Embryonic facial prominence (tissue), 1 donor: ENCODE data around the gene MTMR6.
A peak's percentile ranks its signal among the peaks of the same experiment; 100 is the strongest.
"Not testable (repeated sequence)": the region's sequence is repeated elsewhere in the genome, so short reads cannot be mapped to it uniquely, and the experiment has no call there.

Source experiments
- DNase-seq: peaks from one replicate; pipeline ENCODE4 v3.0.0-alpha.2; 2016; ENCODE audit errors: extremely low spot score

MTMR6 gene

DNA sequence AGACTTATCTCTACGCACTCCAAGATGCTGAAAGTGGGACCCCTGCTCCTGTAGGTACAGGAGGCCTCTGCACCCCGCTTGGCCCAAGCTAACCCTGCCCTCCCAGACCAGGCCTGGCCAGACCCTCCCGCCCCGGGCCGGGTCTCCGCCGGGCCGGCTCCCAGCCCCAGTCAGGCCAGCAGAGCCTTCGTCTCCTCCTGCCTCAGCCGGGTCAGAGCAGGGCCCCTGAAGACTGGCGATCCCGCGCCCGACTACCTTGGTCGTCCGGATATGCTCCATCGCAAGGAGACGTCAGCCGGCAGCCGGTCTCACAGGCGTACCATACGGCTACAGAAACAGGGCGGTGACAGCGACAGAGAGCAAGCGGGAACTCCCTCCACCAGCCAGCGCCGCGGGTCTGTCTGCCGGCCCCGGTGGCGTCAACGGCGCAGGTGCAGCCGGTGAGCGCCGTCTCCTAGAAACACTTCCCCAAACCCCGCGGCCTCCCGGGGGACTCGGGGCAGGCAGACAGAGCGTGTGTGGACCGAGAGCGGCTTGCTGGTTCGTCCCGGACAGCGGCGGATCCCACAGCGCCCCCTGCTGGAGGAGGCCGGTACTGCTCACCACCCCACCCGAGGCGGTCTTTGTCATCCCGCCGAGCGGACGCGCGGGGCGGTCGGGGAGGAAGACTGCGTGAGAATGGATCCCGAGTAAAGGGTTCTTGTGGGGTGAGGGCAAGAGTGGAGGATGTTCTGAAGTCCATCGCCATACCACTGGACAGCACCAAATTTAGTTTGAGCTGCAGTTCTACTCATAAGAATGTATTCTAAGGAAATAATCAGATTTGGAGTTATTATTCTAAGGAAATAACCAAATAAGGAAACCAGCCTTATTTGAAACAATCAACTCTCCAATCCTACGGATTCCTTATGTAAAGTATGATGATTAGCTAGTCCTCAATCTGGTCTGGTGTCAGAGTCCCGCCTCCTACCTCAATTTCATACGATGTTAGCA lies at the start of gene MTMR6:
Gene MTMR6, minus strand, starts transcription at position 520 of the 993 bp plus-strand sequence. Its CDS starts 241 bp downstream, at position 279.
- DNase-seq, result peak; percentile 80

DNA sequence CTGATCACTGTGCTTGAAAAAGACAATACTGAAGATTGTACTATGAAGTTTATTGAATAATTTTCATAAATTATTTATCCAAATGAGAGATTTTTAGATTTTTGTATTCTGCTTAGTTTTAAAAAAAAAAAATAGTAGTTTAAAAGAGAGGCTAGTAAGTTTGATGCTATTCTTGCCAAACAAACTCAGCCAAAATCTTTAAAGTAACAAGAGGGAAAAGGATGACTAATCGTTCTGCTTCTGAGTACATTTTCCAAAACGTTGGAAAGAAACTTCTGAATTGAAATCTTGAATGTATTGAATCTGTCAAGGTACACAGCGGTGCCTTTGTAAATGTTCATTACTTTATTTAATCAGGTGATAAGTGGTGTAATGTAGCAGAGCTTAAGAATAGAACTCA lies 48.6 kb upstream of the MTMR6 start:
- no peak for DNase-seq

DNA sequence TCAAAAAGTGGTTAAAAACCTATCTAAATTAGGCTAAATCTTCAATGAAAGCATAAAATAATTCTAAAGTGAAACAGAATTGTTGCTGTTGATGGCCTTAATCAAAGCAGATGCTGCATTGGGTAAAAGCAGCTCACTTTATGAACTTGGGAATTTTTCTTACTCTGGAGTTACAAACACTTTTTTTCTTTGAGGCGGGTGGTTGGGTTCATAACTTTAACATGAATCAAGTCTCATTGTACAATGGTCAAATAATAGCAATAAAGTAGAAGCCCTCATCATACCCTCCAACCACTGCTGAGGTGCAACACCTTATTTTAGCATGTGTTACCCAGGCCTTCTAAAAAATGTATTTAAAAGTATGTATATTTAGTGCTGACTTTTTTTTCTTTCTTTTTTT lies 43.3 kb upstream of the MTMR6 start:
- no peak for DNase-seq

DNA sequence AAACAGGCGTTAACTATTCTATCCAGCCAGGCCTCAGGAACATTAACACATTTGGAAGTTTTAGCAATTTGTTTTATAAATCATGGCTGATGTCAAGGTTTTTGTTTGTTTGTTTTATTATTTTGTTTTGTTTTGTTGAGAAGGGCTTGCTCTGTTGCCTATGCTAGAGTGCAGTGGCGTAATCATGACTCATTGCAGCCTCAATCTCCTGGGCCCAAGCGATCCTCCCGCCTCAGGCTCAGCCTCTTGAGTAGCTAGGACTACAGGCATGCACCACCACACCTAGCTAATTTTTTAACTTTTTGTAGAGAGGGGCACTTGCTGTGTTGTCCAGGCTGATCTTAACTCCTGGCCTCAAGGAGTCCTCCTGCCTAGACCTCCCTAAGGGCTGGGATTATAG lies 42.4 kb upstream of the MTMR6 start:
- DNase-seq, result no peak

DNA sequence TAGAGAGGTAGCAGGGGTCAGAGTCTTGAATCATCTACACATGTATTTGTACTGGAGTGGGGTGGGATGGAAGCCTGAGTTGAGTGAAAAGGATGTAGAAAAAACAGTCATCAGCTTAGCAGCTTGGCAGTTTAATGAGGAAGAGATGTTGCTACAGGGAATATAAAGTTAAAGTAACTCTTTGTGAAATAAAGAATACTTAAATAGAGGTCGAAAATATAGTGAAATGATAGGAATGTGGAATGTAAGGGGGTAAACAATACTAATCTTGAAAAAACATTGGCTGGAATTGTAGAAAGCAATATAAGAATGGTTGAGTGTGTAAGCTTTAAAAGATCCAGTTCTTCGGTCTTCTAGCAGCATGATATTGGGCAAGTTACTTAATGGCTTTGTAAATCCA lies 36.8 kb upstream of the MTMR6 start:
- no peak for DNase-seq

DNA sequence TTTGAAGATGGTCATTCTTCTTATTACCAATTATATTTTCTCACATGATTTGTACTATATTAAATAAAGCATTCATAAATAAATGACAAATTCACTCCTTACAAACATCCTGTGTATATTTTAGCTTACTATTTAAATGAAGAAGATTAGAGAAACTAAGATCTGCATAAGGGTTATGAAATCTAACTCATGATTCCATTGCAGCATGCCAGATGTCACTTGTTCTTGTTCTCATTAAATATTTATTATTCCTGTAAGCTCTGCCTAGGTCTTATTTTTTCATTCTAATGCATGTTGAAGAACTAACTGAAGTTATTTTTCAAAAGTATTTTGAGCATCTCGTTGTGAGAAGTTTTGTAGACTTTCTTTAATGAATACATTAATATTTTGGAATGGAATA lies 32.5 kb upstream of the MTMR6 start:
- no peak for DNase-seq

DNA sequence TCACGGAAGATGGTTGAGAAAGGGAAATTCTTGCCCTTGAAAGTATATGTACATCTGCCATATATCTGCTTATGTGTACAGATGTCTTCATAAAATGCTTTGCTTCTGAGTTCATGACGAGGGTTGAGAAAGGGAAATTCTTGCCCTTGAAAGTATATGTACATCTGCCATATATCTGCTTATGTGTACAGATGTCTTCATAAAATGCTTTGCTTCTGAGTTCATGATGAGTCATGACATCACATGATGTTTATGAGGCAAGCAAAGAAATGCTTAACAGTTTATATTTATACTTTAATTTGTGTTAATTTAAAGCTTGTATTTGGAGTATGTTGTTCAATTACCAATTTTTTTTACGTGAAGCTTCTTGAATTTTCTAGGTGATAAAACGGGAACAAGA lies 31.7 kb upstream of the MTMR6 start:
- DNase-seq, result not testable (repeated sequence)

DNA sequence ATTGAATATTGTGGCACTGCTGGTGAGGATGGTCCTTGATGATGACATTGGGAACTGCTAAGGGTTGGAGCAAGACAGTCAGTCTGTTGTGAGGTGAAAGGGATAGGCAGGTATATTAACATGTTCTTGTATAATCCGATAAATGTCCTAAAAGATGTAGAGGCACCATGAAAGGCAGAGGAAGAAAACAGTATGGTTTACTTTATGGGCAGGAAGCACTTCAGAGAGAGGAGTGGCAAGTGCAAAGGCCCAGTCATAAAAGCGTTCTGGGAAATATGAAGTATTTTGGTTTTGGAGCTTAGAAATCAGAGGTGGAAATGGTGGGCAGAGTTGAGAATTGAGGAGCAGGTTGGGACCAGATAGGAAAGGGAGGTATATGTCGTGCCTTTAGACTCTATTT lies 23.6 kb upstream of the MTMR6 start:
- DNase-seq, result no peak

DNA sequence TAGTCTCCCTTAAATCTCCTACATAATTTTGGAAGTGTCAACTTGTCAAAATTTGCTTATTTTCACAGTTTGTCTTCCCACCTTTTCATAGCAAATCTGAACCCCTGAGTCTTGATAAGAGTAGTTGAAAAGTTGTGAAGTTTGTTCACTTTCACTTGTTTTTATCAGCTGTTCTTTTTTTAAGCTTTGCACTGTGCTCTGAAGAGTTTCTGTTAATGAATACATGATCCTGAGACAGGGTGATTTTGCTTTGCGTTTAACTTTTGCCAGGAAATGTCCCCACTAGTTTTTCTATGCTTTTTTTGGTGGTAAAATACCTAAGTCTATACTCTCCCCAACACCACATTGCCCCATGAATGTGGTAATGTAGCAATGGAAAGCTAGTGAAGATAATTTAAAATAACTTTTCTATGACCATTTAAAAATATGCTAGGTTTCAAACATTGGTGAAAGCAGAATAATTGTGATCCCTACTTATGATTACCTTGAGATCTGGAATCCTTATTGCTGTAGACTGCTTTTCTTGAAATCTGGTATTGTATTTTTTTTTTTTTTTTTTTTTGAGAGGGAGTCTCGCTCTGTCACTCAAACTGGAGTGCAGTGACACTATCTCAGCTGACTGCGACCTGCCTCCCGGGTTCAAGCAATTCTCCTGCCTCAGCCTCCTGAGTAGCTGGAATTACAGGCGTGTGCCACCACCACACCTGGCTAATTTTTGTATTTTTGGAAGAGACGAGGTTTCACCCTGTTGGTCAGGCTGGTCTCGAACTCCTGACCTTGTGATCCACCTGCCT lies 19.6 kb upstream of the MTMR6 start:
- no peak for DNase-seq

DNA sequence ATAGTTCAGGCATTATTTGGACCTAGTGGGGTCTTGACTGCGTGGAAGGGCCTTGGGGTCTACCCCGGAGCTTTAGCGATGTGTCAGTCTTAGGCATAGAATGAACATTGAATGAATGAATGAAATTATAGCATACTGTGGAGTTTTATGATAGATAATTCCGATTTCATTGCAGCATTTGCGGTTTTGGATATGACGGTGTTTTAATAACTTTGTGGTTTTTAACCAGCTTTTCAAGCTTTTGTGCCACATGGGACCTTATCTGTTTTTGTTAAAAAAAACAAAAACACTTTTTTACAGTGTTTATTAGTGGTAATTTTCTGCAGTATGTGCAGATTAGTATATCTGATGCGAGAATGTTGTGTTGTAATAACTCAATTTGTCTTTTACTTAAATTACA lies 14.8 kb upstream of the MTMR6 start:
- no peak for DNase-seq

DNA sequence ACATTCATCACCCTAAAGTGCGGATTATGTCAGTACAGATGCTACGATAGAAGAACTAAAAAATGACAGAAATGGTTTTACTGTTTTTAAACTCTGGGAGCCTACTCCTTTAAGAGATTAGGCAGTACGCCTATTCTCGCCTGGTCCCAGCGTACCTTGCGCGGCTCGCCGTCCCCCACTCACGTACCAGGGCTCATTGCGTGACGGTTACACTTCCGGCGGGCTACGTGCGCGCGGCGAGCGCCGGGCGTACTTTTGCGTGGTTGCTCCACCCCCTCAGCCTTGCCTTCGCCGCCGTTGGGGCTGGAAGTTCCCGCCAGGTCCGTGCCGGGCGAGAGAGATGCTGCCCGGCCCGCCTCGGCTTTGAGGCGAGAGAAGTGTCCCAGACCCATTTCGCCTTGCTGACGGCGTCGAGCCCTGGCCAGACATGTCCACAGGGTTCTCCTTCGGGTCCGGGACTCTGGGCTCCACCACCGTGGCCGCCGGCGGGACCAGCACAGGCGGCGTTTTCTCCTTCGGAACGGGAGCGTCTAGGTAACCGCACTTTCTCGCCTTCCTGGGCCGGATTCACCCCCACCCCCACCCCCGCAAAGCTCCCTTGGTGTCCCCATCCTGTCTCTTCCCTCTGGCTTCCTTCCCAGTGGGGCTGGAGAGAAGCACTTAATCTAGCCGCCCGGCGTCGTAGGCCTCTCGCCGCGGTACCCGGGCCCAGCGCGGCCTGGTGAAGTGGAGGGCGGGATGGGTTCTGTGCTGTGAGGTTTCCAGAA lies 14.2 kb upstream of the MTMR6 start, which contains the start of gene NUP58:
Gene NUP58, plus strand, starts transcription at position 279 of the 767 bp plus-strand sequence. Its CDS starts 149 bp downstream, at position 428.
- peak; percentile 93 for DNase-seq

DNA sequence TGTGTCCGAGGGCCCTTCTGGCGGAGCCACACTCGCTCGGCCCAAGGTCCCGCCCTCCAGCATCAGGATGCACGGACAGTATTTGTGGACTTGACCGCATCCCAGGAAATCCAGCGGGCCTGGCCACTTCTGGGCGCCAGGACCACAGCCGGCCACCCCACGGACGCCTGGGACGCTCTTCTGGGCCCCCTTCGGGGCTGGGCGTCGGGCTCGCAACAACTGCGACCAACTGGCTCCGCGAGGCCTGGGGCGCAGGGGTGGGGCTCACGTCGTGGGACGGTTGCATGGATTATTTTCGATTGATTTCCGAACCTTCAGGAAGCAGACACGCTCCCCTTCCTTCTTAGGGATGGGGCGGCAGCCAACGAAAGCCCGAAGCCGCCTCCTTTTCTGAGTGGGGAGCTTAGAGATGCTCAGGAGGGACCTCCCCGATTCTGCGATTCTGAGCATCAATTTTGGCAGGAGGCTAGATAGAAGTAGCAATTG lies 13.6 kb upstream of the MTMR6 start:
- DNase-seq, result no peak

DNA sequence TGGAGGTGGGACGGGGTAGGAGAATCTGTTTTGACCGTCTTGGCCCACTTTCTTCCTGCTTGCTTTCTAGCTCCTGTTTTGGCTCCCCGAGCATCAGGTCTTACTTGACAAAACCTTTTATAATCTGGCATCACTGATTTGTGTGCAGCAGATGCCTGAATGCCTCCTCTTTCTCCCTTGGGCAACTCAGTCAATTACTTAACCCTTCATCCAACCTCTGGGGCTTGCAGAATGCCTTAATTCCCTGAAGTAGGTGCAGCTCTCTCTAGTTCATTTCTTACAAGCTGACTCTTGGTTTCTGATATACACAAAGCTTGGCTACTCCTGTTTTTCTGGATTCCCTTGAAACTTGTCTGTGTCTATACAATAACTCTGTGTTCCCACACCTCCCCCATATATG lies 8.4 kb upstream of the MTMR6 start:
- DNase-seq, result no peak

DNA sequence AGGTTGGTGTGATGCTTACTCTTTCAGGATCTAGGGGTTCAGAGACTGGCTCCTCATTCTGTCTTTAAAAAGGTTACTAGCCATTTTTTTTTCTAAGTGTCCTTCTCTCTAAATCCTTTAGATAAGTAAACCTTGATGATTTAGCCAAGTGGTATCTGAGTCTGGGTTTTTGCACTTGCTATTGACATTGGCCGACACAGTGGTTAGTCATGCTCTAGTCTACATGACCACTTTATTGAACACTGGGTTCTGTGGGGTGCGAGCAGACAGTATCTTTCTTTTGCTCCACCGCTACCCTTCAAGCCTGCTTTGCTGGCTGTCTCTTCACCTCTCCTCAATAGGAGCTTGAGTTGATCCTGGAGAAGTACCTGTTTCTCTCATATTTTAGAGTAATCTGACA lies 7.9 kb upstream of the MTMR6 start:
- no peak for DNase-seq

DNA sequence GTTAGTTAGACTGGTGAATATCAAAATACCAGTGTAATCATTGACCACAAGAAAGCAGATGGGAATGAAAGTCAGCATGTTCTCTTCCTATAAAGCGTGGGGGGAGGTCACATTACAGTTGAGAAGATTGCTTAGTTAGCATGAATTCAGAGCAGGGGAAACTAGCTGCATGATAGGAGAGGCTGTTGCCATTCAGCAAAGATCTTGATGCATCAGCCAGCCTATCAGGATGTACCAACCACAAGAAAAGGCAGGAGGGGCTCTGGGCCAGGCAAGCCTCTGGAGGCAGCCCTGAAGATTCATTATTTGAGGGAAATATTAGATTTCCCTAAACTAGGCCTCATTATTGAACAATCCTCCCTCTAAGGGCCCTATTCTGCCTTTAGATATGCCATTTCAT lies 5.0 kb upstream of the MTMR6 start:
- DNase-seq, result no peak

DNA sequence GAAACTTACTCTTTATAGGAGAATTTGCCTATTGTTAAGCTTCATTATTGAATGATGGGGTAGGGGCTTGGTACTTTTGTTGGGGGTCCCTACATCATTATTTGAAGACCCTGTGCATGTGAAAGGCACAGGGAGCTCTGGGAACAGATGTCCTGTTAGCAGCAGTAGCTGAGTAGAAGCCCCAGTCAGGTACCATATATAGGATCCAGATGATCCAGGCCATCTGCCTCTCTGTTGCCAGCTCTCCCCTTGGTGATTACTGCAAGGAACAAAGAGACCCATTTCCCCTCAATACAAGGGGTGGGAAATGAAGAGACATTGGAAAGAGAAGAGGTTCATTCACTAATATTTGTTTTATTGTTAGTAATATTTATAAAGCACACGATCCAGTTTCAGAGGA lies 4.4 kb upstream of the MTMR6 start:
- DNase-seq, result no peak

DNA sequence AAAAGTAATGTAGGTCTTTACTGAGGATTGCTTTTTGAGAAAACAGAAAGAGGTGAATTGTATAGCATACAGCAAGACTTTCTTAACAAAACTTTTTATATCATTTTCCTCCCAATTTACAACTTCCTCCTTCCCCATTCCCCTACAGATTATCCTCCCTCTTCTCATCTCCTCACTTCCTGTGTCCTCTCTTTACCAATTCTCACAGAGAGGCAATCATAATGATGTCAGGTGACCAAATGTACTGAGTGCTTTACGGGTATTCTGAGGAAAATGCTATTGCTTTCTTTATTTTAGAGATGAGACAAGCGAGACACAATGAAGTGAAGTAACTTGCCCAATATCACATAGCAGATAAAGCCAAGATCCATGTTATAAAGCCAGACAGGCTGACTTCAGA lies 1.7 kb upstream of the MTMR6 start:
- no peak for DNase-seq

DNA sequence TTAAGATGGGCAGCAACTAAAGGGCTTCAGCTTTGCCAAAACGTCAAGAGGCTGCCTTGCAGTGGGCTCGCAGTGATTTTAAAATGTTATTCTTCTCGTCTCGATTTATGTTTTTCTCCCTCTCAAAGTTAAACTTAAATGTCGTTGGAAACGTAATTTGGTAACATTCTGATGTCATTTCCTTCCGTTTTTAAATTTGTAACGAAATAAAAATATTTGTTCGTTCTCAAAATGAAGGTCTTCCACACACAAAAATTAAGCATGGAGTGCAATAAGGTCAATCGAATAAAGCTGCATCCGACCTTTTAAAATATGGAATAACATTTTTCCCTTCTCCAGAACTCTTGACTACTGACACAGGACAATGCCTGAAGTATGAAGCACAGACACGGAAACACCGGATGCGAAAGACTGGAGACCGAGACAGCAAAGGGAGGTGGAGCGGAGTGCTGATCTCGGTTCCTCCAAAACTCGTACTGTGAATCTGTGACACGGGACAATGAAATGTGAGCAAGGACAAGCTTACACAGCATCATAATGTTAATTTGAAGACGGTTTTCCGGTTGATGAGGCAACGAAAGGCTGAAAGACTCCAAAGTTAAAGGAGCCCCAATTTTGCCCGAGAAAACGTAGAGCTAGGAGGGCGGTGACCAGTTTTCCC lies 850 bp downstream of the MTMR6 start:
- no peak for DNase-seq

DNA sequence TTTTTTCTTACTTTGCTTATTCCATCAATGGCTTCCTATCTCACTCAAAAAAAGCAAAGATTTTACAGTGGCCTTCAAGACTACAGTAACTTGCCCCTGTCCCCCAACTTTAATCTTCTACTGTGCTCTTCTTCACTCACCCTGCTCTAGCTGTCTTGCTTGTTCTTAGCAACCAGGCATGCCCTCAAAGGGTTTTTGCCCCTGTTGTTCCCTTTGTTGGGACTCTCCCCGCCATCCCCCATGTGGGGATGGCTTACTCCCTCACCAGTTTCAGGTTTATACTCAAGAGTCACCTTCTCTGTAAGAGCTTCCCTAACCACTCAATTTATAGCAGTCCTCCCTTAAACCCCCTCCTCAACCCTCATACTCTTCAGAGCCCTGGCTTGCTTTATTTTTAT lies 5.4 kb downstream of the MTMR6 start:
- no peak for DNase-seq

DNA sequence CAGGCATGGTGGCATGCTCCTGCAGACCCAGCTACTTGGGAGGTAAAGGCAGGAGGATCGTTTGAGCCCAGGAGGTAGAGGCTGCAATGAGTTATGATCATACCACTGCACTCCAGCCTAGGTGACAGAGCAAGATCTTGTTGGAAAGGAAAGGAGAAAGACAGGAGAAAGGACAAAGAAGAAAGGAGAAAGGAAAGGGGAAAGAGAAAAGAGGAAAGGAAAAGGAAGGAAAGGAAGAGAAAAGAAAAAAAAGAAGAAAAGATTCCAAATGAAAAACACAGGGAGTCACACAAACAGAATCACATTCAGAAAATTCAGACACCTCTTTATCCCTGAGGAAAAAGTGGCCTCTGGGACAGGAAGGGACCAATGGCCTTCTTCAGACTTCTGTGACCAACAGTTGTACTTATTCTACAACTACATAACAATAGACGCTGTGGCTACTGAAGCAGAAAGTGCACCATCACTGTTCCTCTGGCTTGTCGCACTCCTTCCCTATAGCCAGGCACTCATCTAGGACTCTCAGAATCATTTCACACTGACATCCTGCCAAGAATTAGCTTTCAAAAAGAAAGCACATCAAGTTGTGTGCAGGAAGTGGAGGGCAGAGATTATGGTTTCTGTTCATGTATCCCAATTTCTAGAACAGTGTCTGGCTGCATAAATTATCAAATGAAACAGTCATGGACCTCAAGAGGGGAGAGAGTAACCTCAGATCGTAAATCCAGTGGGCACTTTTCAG lies 5.9 kb downstream of the MTMR6 start:
- no peak for DNase-seq

DNA sequence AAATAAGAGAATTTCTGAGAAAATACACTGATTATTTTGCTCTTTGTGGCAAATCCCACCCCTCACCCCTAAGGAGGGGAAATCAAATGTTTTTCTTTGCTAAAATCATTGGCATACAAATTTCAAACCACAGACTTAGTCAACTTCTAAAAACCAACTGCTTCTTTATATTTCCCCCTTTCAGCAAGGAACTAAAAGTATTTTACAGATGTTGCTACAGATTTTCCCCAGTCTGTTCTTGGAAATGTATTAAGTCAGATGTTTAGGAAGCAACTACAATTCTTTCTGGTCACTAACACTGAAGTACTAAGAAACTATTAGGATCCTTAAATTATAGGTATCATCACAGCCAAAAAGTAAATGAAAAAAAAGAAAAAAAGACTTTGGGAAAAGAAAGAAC lies 6.9 kb downstream of the MTMR6 start:
- no peak for DNase-seq
